Metanephros (tissue), 1 donor: ENCODE results near the gene SSC5D. TPM values are rescaled to one million over a fixed set of nuclear protein-coding genes. Genes with fewer than 3 reads are reported as not detected.

Experiments used
- total RNA-seq: library from RNA; depleted of rRNA; stranded (reverse); fragments of >200 nt; gene quantifications from one replicate; pipeline ENCODE4 v1.2.3, GENCODE V29; 2014

Gene SSC5D
- total RNA-seq = 5.3 TPM

DNA sequence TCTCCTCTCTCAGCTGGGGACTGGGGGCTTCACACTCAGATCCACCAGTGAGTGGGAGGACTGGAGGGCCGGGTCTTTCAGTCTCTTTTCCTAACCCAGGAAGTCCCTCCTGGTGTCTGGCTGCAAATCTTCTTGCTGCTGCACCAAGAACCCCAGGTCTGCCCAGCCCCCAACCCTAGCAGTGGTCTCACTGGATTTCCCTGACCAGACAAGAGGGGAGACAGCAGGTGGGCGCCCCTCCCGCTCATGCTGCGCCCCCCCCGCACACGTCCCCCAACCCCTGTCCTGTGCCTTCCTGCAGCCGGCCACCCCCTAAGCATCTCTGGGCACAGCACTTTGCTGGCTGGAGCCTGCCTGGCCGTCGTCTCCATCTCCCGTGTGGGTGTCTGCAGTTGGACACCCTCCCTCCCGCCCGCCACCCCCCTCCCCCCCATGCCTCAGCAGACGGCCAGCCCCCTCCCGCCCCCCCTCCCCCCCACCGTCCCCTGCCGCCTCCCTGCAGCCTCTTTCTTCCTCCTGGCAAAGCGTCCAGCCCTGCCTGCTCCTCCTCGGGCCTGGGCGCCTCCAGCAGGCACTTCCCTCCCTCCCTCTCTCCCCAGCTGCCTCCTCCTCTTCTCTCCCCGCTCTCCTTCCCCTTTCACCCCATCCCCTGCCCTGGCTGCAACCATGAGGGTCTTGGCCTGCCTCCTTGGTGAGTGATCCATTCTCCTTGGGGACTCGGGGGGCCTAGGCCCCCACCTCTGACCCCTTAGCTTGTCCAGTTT lies at the start of gene SSC5D:
SSC5D (plus strand) TSS at position 513 of the 764 bp plus-strand sequence; CDS start at position 667, 154 bp downstream.

DNA sequence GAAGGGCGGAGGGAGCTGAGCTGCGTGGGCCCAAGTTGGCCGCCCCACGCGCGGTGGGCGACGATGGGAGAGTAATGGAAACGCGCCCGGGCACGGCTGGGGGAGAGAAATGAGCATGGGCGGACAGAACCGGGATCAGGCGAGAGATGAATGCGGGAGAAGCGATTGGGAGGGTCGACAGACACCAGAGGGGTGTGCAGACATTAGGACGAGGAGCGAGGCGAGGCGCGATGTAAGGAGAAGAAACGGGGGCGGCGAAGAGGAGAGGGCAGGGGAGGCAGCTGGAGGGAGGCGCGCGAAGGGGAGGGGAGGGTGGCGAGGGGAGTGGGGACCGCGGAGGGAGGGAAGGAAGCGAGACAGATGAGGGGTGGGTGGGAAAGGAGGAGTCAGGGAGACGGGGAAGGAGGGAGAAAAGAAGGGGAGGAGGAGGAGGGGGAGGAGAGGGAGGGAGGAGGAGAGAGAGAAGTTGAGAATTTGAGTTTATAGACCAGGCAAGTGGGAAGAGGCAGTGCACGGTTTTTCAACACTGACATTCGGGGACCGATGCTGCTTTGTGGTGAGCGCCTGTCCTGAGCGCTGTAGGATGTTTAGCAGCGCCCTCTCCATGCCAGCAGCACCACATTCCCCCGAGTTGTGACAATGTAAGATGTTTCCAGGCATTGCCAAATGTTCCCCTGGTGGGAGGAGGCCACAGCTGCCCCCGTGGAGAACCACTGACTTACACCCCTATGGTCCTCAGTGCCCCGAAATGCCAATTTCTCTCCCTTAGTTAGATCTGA lies 45.0 kb upstream of the SSC5D start, which contains the start of gene SHISA7:
SHISA7 (minus strand) TSS at position 256 of the 779 bp plus-strand sequence. CDS start 437 bp downstream, outside the sequence.

DNA sequence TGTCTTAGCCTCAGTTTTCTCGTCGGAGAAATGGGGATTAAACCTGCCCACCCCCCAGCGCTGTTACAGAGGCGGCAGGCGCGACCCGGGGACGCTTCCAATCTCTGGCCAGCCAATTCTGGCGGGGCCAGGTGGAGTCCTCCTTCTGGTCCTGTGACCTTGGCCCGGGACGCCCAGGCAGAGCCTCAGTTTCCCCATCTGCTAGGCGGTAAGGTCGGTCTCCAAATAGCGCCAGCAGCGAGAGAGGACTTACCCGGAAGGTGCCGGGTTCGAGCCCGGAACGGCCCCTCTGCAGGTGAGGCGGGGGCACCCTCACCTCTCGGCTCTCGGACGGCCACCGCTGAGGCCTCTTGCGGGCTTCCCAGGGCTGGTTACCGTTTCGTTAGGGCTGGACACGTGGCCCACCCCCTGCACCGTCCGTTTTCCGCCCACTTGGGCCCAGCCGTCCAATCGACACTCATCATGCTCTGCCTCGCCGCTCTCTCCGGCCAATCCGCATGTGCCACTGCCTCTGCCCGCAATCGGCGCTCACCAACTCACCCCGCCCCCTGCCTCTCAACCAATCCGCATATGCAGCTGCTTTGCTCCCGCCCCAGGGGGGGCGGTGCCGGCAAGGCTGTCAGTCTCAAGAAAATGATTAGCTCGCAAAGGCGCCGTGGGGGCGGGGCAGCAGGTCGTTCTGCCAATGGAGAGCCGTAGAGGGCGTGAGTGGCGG lies 26.8 kb upstream of the SSC5D start, which contains the start of gene ISOC2:
ISOC2 (minus strand) TSS at position 384 of the 715 bp plus-strand sequence. CDS start 5,156 bp downstream, outside the sequence.

DNA sequence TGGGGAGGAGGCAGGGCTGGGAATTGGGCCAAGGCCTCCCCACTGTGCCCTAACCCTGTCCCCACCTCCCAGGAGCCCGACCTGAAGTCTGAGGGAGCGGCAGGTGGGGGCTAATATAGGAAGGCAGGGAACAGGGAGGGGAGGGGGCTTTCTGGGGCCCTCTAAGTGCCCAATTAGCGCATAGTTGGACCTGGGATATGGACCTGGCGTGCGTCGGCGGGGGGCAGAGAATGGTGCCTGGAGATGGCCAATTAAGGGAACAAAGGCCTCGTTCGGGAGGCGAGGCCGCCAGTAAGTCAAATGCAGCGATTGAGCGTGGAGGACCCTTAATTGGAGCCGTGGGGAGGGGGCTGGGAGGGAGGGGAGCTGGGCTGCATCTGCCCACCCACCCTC lies 23.6 kb upstream of the SSC5D start, which contains the start of gene C19orf85:
C19orf85 (minus strand) TSS at position 90 of the 393 bp plus-strand sequence. CDS start 197 bp downstream, outside the sequence.

DNA sequence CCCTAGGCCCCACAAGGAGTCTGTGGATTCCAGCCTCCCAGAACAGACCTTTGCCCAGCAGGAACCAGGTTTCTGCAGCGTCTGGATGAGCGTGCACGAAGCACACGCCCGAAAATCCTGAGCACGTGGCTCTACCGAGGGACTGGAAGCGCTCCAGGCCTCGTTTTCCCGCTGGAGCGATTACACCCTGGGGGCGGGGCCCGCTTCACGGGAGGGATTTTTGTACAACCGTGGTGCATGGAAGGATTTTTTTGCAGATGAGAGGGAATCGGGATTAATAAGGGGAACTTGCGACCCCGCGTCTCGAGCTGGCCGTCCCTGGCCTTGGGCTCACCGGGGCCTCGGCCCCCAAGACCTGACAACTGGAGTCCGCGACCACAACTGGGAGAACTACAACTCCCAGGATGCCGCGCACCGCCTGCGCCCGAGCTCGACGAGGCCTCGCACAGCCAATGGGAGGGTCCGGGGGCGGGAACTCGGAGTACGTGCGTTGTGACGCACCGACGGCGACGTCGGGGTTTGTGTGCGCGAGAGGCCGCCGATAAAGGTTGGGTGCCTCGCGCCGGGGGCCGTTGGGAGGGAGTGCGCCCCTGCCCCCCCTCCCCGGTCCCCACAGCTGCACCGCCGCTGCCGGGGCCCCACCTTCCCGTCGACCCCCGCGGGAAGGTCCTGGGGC lies 12.0 kb upstream of the SSC5D start, which contains the start of gene ZNF628:
ZNF628 (plus strand) TSS at position 518 of the 676 bp plus-strand sequence. CDS start 3,294 bp downstream, outside the sequence.

DNA sequence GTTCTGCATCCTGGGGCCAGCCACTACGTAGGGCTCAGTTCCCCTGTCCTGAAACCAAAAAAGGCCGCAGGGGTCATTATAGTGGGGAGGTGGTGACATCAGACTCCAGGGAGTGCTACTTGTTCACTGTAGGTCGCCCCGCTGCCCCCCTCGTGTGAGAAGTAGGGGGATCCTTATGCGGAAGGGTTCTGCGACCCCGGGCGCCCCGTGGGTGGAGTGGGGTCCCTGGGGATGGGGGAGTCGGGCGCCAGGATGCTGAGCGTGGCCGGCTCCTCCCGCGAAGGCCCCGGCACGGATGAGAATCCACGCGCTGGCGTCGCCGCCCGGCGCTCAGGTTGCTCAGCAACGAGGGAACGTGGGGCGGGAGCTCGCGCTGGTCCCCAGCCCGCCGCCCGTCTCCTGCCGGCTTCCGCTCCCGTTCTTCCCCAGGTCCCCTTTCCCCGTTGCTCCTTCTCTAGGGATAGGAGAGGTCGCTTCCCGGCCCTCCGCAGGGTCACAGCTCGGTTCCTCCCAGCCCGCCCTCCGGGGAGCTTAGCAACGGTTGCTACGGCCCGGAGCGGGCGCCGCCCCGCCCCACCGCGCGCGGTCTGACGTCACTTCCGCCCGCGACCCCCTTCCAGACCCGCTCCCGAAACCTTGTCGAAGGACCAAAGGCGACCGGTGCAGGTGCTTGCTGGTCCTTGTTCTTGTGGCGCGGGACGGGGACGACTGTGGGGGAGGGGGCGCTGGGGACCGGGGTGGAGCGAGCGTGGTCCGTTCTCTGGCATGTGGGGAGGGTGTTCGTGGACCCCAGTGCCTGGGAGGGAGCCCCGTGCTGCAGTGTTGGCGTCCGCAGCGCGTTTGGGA lies 3.4 kb upstream of the SSC5D start, which contains the start of gene NAT14:
NAT14 (plus strand) TSS at position 596 of the 846 bp plus-strand sequence. CDS start 521 bp downstream, outside the sequence.

DNA sequence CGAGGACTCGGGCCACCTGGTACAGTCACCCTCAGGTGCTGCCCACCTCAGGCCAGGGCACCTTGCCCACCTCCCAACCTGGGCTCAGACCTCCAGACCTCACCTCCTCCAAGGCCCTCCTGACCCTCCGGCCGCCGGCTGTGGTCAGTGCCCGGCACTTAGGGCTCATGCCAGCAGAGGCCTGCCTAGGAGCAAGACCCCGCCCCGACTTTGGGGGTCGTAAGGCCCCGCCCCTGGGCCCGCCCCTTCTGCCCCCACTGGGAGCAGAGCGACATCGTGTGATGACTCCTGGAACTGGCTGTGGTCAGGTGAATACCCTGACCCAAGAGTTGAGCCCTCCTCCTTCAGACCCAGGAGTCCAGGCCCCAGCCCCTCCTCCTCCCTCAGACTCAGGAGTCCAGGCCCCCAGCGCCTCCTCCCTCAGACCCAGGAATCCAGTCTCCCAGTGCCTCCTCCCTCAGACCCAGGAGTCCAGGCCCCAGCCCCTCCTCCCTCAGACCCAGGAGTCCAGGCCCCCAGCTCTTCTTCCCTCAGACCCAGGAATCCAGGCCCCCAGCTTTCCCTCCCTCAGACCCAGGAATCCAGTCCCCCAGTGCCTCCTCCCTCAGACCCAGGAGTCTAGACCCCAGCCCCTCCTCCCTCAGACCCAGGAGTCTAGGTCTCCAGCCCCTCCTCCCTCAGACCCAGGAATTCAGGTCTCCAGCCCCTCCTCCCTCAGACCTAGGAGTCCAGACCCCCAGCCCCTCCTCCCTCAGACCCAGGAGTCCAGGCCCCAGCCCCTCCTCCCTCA lies 48.9 kb downstream of the SSC5D start, which contains the start of gene SBK2:
SBK2 (minus strand) TSS at position 183 of the 790 bp plus-strand sequence. CDS start 839 bp downstream, outside the sequence.

DNA sequence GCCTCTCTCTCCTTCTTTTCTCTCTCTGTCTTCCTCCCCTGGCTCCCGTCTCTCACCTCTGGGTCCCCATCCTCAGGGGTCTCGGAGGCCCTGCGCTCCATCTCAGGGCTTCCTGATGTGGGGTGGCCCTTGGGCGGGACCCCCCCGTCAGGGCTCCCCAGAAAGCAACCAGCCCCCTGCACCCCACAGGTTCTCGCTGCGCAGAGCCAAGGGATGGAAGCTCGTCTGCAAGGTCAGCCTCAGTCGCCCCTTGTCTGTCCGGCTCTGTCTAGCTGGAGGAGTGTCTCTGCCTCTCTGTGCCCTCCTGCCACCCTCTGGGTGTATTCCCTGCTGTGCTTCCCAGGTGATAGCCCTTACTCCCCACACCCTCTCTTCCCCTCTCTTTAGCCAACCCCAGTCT lies 57.2 kb downstream of the SSC5D start, which contains the start of gene SBK3:
SBK3 (minus strand) TSS at position 101 of the 400 bp plus-strand sequence; CDS start at position 101, 0 bp downstream.

Other genes starting within 250 kb of the SSC5D start
- 37.1 TPM for gene PPP6R1, start 229.4 kb upstream of the SSC5D start, total RNA-seq
- 28.1 TPM for gene HSPBP1, start 208.3 kb upstream of the SSC5D start, total RNA-seq
- 11.2 TPM for gene BRSK1, start 204.4 kb upstream of the SSC5D start, total RNA-seq
- gene TMEM150B, start 163.1 kb upstream of the SSC5D start, total RNA-seq = 2.1 TPM
- gene KMT5C, start 148.6 kb upstream of the SSC5D start, total RNA-seq = 22.5 TPM
- gene COX6B2, start 133.7 kb upstream of the SSC5D start, total RNA-seq = 0.12 TPM
- not detected for gene GARIN5B, start 125.2 kb upstream of the SSC5D start, total RNA-seq
- gene IL11, start 118.0 kb upstream of the SSC5D start, total RNA-seq = 0.41 TPM
- not detected for gene TMEM190, start 111.6 kb upstream of the SSC5D start, total RNA-seq
- 1.6 TPM for gene TMEM238, start 104.1 kb upstream of the SSC5D start, total RNA-seq
- 334 TPM for gene RPL28, start 102.5 kb upstream of the SSC5D start, total RNA-seq
- gene UBE2S, start 80.6 kb upstream of the SSC5D start, total RNA-seq = 21.2 TPM
- 0.12 TPM for gene SHISA7, start 45.1 kb upstream of the SSC5D start, total RNA-seq
- 80.6 TPM for gene ISOC2, start 26.8 kb upstream of the SSC5D start, total RNA-seq
- not detected for gene C19orf85, start 23.7 kb upstream of the SSC5D start, total RNA-seq
- gene ZNF628, start 11.8 kb upstream of the SSC5D start, total RNA-seq = 5.6 TPM
- gene NAT14, start 3.2 kb upstream of the SSC5D start, total RNA-seq = 19.6 TPM
- 0.35 TPM for gene SBK2, start 48.7 kb downstream of the SSC5D start, total RNA-seq
- not detected for gene SBK3, start 57.1 kb downstream of the SSC5D start, total RNA-seq
- gene ZNF579, start 92.4 kb downstream of the SSC5D start, total RNA-seq = 10.0 TPM
- 9.2 TPM for gene FIZ1, start 111.1 kb downstream of the SSC5D start, total RNA-seq
- 13.3 TPM for gene ZNF524, start 111.9 kb downstream of the SSC5D start, total RNA-seq
- gene ZNF865, start 117.2 kb downstream of the SSC5D start, total RNA-seq = 10.3 TPM
- gene ZNF784, start 136.1 kb downstream of the SSC5D start, total RNA-seq = 14.7 TPM
- gene ZNF580, start 152.6 kb downstream of the SSC5D start, total RNA-seq = 18.8 TPM
- gene ZNF581, start 155.2 kb downstream of the SSC5D start, total RNA-seq = 26.9 TPM
- 12.3 TPM for gene CCDC106, start 159.8 kb downstream of the SSC5D start, total RNA-seq
- 150 TPM for gene U2AF2, start 166.6 kb downstream of the SSC5D start, total RNA-seq
- 110 TPM for gene EPN1, start 186.8 kb downstream of the SSC5D start, total RNA-seq
- gene NLRP9, start 250.0 kb downstream of the SSC5D start, total RNA-seq = not detected